HG03457 (cell line): ENCODE measurements around the gene CLASP1.

ENCODE experiments used
- ATAC-seq: cut with Tn5 transposase; IDR thresholded peaks from one replicate; pipeline ENCODE4 v1.9.1; 2021; ENCODE audit warnings: moderate number of reproducible peaks; ENCODE audit not compliant: unreplicated experiment

CLASP1 gene

GRCh38 chr2:121550669-121551068, 98.6 kb downstream of the CLASP1 start:
- ATAC-seq = no peak

- ATAC-seq = no peak
Measured at GRCh38 chr2:121547646-121548045, 101.6 kb downstream of the CLASP1 start.

- ATAC-seq = no peak
Measured at GRCh38 chr2:121545913-121546312, 103.3 kb downstream of the CLASP1 start.

- ATAC-seq = no peak
Measured at GRCh38 chr2:121545257-121545656, 104.0 kb downstream of the CLASP1 start.

- no peak for ATAC-seq
Measured at GRCh38 chr2:121541495-121541894, 107.8 kb downstream of the CLASP1 start.

- no peak for ATAC-seq
Measured at GRCh38 chr2:121539750-121540469, 109.4 kb downstream of the CLASP1 start.

- no peak for ATAC-seq
Measured at GRCh38 chr2:121536850-121537557, 112.3 kb downstream of the CLASP1 start.

GRCh38 chr2:121536347-121536746, 112.9 kb downstream of the CLASP1 start:
- ATAC-seq = no peak

GRCh38 chr2:121534007-121534406, 115.3 kb downstream of the CLASP1 start:
- ATAC-seq = no peak

- ATAC-seq = no peak
Measured at GRCh38 chr2:121532894-121533293, 116.4 kb downstream of the CLASP1 start.

- ATAC-seq = no peak
Measured at GRCh38 chr2:121532347-121532766, 116.9 kb downstream of the CLASP1 start.

- ATAC-seq = peak; percentile 41
Measured at GRCh38 chr2:121530212-121530705, 119.0 kb downstream of the CLASP1 start.

- ATAC-seq = no peak
Measured at GRCh38 chr2:121529439-121530211, 119.6 kb downstream of the CLASP1 start.

GRCh38 chr2:121527009-121527682, 122.1 kb downstream of the CLASP1 start:
- ATAC-seq = no peak

- ATAC-seq = no peak
Measured at GRCh38 chr2:121524685-121525425, 124.4 kb downstream of the CLASP1 start.

GRCh38 chr2:121521359-121521758, 127.9 kb downstream of the CLASP1 start:
- no peak for ATAC-seq

- ATAC-seq = no peak
Measured at GRCh38 chr2:121520641-121520994, 128.6 kb downstream of the CLASP1 start.

- no peak for ATAC-seq
Measured at GRCh38 chr2:121519732-121520640, 129.3 kb downstream of the CLASP1 start.

GRCh38 chr2:121519153-121519552, 130.1 kb downstream of the CLASP1 start:
- no peak for ATAC-seq
